RPMI8226 (cell line): ENCODE data around the gene RAB28.
"Not testable (repeated sequence)": the region's sequence is repeated elsewhere in the genome, so short reads cannot be mapped to it uniquely, and the experiment has no call there.

Source experiments
- DNase-seq: peaks from one replicate; pipeline ENCODE4 v3.0.0-alpha.2; 2015

Gene RAB28

GRCh38 chr4:13445841-13446790 is 38.0 kb downstream of the RAB28 start:
- DNase-seq: no peak

- no peak for DNase-seq
Observed at GRCh38 chr4:13441506-13441905, 42.6 kb downstream of the RAB28 start.

GRCh38 chr4:13436962-13437361 is 47.2 kb downstream of the RAB28 start:
- DNase-seq: peak; percentile 3

GRCh38 chr4:13432453-13432852 is 51.7 kb downstream of the RAB28 start:
- no peak for DNase-seq

GRCh38 chr4:13430834-13431568 is 53.1 kb downstream of the RAB28 start:
- DNase-seq: no peak

GRCh38 chr4:13427599-13428325 is 56.4 kb downstream of the RAB28 start:
- no peak for DNase-seq

- DNase-seq: no peak
Observed at GRCh38 chr4:13415068-13415785, 68.9 kb downstream of the RAB28 start.

GRCh38 chr4:13413729-13414437 is 70.3 kb downstream of the RAB28 start:
- DNase-seq: no peak

- no peak for DNase-seq
Observed at GRCh38 chr4:13411942-13412341, 72.2 kb downstream of the RAB28 start.

GRCh38 chr4:13409324-13409723 is 74.8 kb downstream of the RAB28 start:
- no peak for DNase-seq

- not testable (repeated sequence) for DNase-seq
Observed at GRCh38 chr4:13406156-13406555, 78.0 kb downstream of the RAB28 start.

GRCh38 chr4:13403833-13404232 is 80.3 kb downstream of the RAB28 start:
- DNase-seq: no peak

- no peak for DNase-seq
Observed at GRCh38 chr4:13403326-13403725, 80.8 kb downstream of the RAB28 start.

GRCh38 chr4:13399257-13399656 is 84.9 kb downstream of the RAB28 start:
- DNase-seq: no peak

GRCh38 chr4:13396161-13396560 is 88.0 kb downstream of the RAB28 start:
- DNase-seq: no peak

- not testable (repeated sequence) for DNase-seq
Observed at GRCh38 chr4:13389901-13390300, 94.2 kb downstream of the RAB28 start.

- DNase-seq: no peak
Observed at GRCh38 chr4:13386405-13387107, 97.6 kb downstream of the RAB28 start.

GRCh38 chr4:13384055-13384454 is 100.1 kb downstream of the RAB28 start:
- no peak for DNase-seq

- no peak for DNase-seq
Observed at GRCh38 chr4:13378973-13379759, 105.0 kb downstream of the RAB28 start.

- DNase-seq: no peak
Observed at GRCh38 chr4:13371048-13371447, 113.1 kb downstream of the RAB28 start.
